Neural cell (in vitro differentiated cells): ENCODE results near the gene SRGAP3. TPM values are rescaled to one million over a fixed set of nuclear protein-coding genes. Genes with fewer than 3 reads are reported as not detected.

Source experiments
- H2AFZ ChIP-seq: fragments of 200-600, 300-800 bp; sonication (generic), shearing (Covaris generic); 2 replicates; pipeline ENCODE4 v1.6.0; 2014; ENCODE audit warnings: low read depth, mild to moderate bottlenecking, antibody characterized with exemption, low read length, moderate library complexity
- H3F3A ChIP-seq: fragments of 200-600 bp; shearing (Covaris generic); 2 replicates; pipeline ENCODE4 v1.6.1; 2016; ENCODE audit warnings: mild to moderate bottlenecking, moderate library complexity, mixed read lengths, antibody characterized with exemption, low read length; ENCODE audit not compliant: insufficient read depth, poor library complexity, severe bottlenecking
- H3K27ac ChIP-seq: fragments of 200-600, 300-800 bp; sonication (generic), shearing (Covaris generic); 2 replicates; pipeline ENCODE4 v1.5.1; 2014; ENCODE audit warnings: mild to moderate bottlenecking, low read length, moderate library complexity
- H3K27me3 ChIP-seq: fragments of 300-800, 200-600 bp; sonication (generic), shearing (Covaris generic); 2 replicates; pipeline ENCODE4 v1.6.0; 2014; ENCODE audit warnings: mild to moderate bottlenecking, low read depth, low read length, moderate library complexity; ENCODE audit not compliant: insufficient read depth
- H3K36me3 ChIP-seq: fragments of 300-800, 200-600 bp; sonication (generic), shearing (Covaris generic); 2 replicates; pipeline ENCODE4 v1.5.1; 2014; ENCODE audit warnings: mild to moderate bottlenecking, antibody characterized with exemption, low read length, moderate library complexity; ENCODE audit not compliant: insufficient read depth
- H3K4me2 ChIP-seq: fragments of 300-800, 200-600 bp; sonication (generic), shearing (Covaris generic); 2 replicates; pipeline ENCODE4 v1.6.0; 2014; ENCODE audit warnings: mild to moderate bottlenecking, low read length
- H3K4me3 ChIP-seq: fragments of 300-800, 200-600 bp; sonication (generic), shearing (Covaris generic); 2 replicates; pipeline ENCODE4 v1.5.1; 2014; ENCODE audit warnings: mild to moderate bottlenecking, low read length, moderate library complexity
- H3K79me2 ChIP-seq: fragments of 200-600 bp; shearing (Covaris generic); replicated peaks from 2 replicates; pipeline ENCODE4 v1.6.0; 2014; ENCODE audit warnings: mild to moderate bottlenecking, low read length, moderate library complexity; ENCODE audit not compliant: insufficient read depth
- H3K9ac ChIP-seq: fragments of 300-800, 200-600 bp; sonication (generic), shearing (Covaris generic); 2 replicates; pipeline ENCODE4 v1.6.1; 2016; ENCODE audit warnings: mild to moderate bottlenecking, low read length, mixed read lengths
- H3K9me2 ChIP-seq: fragments of 200-600 bp; shearing (Covaris generic); 2 replicates; pipeline ENCODE4 v1.6.1; 2016; ENCODE audit warnings: mild to moderate bottlenecking, low read length, mixed read lengths; ENCODE audit not compliant: insufficient read depth
- H3K9me3 ChIP-seq: fragments of 200-600, 300-800 bp; sonication (generic), shearing (Covaris generic); 2 replicates; pipeline ENCODE4 v1.6.1; 2016; ENCODE audit warnings: mild to moderate bottlenecking, mixed run types, low read length, moderate library complexity, mixed read lengths
- H4K20me1 ChIP-seq: fragments of 200-600 bp; shearing (Covaris generic); 2 replicates; pipeline ENCODE4 v1.6.1; 2016; ENCODE audit warnings: mild to moderate bottlenecking, mixed run types; ENCODE audit not compliant: insufficient read depth
- EP300 ChIP-seq: fragments of 450-650 bp; conservative IDR thresholded peaks from 2 replicates; pipeline ENCODE4 v1.6.1; 2014; ENCODE audit warnings: antibody characterized with exemption, mild to moderate bottlenecking, moderate library complexity; ENCODE audit not compliant: poor library complexity, severe bottlenecking
- EZH2 ChIP-seq: fragments of 200-600, 300-800 bp; shearing (Covaris generic), sonication (generic); IDR thresholded peaks from 2 replicates; pipeline ENCODE4 v1.6.1; 2014; ENCODE audit warnings: antibody characterized with exemption, low read length, borderline replicate concordance, mild to moderate bottlenecking; ENCODE audit not compliant: insufficient read depth, poor library complexity, severe bottlenecking
- MXI1 ChIP-seq: fragments of 450-650 bp; conservative IDR thresholded peaks from 2 replicates; pipeline ENCODE4 v1.6.1; 2014; ENCODE audit warnings: antibody characterized with exemption, mild to moderate bottlenecking; ENCODE audit not compliant: poor library complexity, severe bottlenecking
- POLR2AphosphoS5 ChIP-seq: IDR thresholded peaks from 2 replicates; pipeline ENCODE4 v1.6.1; 2012
- RAD21 ChIP-seq: fragments of 450-650 bp; conservative IDR thresholded peaks from 2 replicates; pipeline ENCODE4 v1.6.1; 2014; ENCODE audit warnings: antibody characterized with exemption, mild to moderate bottlenecking, moderate library complexity
- SMC3 ChIP-seq: fragments of 450-650 bp; conservative IDR thresholded peaks from 2 replicates; pipeline ENCODE4 v1.6.1; 2014; ENCODE audit warnings: antibody characterized with exemption, mild to moderate bottlenecking, moderate library complexity; ENCODE audit not compliant: poor library complexity
- TAF1 ChIP-seq: IDR thresholded peaks from 2 replicates; pipeline ENCODE4 v1.6.1; 2012; ENCODE audit warnings: low read depth
- polyA plus RNA-seq: library from polyadenylated mRNA; depleted of rRNA; stranded (reverse); fragments of >200 nt; gene quantifications from 2 replicates; pipeline ENCODE4 v1.2.3, GENCODE V29; 2014
- TF ChIP-seq, protein P1 (sequence below): fragments of 450-650 bp; IDR thresholded peaks from 2 replicates; pipeline ENCODE4 v1.5.1; 2014; ENCODE audit warnings: antibody characterized with exemption, mild to moderate bottlenecking, moderate library complexity; ENCODE audit not compliant: poor library complexity, severe bottlenecking
- TF ChIP-seq, protein P2 (sequence below): IDR thresholded peaks from 2 replicates; pipeline ENCODE4 v1.6.1; 2012; ENCODE audit warnings: borderline replicate concordance

The SRGAP3 gene
- polyA plus RNA-seq, 1 donor from 2014 or later: 31.5 TPM

DNA sequence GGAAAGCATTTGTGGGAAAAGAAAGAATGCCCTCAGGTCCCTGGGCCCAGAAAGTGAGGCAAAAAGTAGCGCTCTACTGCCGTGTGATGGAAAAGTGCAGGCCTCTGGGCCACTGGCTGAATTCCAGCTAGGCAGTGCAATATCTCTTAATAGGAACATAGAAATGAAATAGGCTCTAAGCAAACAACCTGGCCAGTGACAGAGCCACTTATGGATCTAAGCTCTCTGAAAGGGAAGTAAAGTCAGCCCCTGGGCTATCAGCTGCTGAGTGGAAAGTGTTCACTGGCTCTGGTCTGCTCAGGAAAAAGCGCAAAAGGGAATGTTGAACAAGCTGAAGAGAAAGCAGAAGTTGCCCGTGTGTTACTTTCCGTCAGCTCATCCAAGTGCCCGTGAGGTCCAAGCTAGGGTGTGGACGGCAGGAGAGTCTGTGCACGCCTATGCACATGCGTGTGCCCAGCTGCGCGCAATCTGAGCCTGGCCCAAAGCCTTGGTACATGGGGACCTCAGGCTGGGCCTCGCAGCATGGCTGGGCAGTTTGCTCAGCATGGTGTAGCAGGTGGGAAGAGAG, 212.2 kb downstream of the SRGAP3 start:
- TF ChIP-seq, protein P1, sequence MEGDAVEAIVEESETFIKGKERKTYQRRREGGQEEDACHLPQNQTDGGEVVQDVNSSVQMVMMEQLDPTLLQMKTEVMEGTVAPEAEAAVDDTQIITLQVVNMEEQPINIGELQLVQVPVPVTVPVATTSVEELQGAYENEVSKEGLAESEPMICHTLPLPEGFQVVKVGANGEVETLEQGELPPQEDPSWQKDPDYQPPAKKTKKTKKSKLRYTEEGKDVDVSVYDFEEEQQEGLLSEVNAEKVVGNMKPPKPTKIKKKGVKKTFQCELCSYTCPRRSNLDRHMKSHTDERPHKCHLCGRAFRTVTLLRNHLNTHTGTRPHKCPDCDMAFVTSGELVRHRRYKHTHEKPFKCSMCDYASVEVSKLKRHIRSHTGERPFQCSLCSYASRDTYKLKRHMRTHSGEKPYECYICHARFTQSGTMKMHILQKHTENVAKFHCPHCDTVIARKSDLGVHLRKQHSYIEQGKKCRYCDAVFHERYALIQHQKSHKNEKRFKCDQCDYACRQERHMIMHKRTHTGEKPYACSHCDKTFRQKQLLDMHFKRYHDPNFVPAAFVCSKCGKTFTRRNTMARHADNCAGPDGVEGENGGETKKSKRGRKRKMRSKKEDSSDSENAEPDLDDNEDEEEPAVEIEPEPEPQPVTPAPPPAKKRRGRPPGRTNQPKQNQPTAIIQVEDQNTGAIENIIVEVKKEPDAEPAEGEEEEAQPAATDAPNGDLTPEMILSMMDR: no peak
- TF ChIP-seq, protein P2, sequence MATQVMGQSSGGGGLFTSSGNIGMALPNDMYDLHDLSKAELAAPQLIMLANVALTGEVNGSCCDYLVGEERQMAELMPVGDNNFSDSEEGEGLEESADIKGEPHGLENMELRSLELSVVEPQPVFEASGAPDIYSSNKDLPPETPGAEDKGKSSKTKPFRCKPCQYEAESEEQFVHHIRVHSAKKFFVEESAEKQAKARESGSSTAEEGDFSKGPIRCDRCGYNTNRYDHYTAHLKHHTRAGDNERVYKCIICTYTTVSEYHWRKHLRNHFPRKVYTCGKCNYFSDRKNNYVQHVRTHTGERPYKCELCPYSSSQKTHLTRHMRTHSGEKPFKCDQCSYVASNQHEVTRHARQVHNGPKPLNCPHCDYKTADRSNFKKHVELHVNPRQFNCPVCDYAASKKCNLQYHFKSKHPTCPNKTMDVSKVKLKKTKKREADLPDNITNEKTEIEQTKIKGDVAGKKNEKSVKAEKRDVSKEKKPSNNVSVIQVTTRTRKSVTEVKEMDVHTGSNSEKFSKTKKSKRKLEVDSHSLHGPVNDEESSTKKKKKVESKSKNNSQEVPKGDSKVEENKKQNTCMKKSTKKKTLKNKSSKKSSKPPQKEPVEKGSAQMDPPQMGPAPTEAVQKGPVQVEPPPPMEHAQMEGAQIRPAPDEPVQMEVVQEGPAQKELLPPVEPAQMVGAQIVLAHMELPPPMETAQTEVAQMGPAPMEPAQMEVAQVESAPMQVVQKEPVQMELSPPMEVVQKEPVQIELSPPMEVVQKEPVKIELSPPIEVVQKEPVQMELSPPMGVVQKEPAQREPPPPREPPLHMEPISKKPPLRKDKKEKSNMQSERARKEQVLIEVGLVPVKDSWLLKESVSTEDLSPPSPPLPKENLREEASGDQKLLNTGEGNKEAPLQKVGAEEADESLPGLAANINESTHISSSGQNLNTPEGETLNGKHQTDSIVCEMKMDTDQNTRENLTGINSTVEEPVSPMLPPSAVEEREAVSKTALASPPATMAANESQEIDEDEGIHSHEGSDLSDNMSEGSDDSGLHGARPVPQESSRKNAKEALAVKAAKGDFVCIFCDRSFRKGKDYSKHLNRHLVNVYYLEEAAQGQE: no peak
- TF ChIP-seq EZH2: no peak
- no peak for TF ChIP-seq POLR2AphosphoS5
- TF ChIP-seq EP300: no peak
- TF ChIP-seq TAF1: no peak
- TF ChIP-seq MXI1: no peak
- no peak overlapping the region for H3K4me2 ChIP-seq
- peaks cover 2% of the 10 kb centered on the region for H3K36me3 ChIP-seq
- H3K4me3 ChIP-seq: no peak overlapping the region
- H2AFZ ChIP-seq: no peak overlapping the region
- H3K9me3 ChIP-seq: no peaks in the 10 kb centered on the region
- H3K27ac ChIP-seq: no peak overlapping the region
- H3K9me2 ChIP-seq: no peaks in the 10 kb centered on the region
- H4K20me1 ChIP-seq: no peaks in the 10 kb centered on the region
- no peaks in the 10 kb centered on the region for H3K27me3 ChIP-seq
- H3K9ac ChIP-seq: no peak overlapping the region
- no peaks in the 10 kb centered on the region for H3K79me2 ChIP-seq
- peaks cover 2% of the 10 kb centered on the region for H3F3A ChIP-seq

DNA sequence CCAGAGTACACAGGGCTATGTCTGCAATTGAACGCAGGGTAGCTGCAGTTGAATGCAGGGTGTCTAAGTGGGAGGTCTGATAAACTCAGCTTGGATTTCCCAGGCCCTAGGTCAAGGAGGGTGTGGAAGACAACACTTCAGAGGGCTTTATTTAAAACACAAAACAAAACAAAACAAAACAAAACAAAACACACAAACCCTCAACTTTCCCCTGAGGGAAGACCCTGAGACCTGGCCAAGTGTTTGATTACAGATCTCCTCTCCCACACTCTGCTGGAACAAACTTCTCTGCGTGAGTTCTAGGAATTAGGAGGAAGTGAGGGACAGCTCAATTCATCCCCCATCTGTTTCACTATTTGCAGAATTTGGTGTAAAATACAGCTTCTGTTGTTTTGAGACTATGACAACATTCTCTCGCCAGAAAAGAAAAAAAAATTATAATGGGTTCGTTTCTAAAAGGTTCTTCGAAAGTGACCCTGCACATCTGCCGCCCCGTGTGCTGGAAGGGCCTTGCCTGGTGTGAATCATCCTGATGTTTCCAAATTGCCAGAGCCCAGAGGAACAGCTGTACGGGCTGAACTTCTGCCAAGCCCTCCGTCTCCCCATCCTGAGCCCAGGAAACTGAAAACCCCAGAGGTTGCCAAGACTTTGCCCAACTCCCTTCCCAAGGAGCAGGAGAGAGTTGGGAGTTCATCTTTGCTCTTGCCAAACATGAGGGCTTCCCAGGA, 212.9 kb downstream of the SRGAP3 start:
- no peak for TF ChIP-seq SMC3
- no peak for TF ChIP-seq RAD21
- no peak for TF ChIP-seq TAF1
- TF ChIP-seq, protein P2: no peak
- no peak for TF ChIP-seq POLR2AphosphoS5
- no peak for TF ChIP-seq EZH2
- TF ChIP-seq, protein P1: no peak
- TF ChIP-seq EP300: no peak
- TF ChIP-seq MXI1: no peak
- Histone ChIP-seq H3K4me2 (no peak overlapping the region), H3K9me3 (no peaks in the 10 kb centered on the region), H3K27ac (no peak overlapping the region), H3K79me2 (no peaks in the 10 kb centered on the region), H3K9me2 (no peaks in the 10 kb centered on the region), H3K9ac (no peak overlapping the region), H4K20me1 (no peaks in the 10 kb centered on the region), H3K27me3 (no peaks in the 10 kb centered on the region), H2AFZ (no peak overlapping the region), H3K36me3 (no peaks in the 10 kb centered on the region), H3F3A (peaks cover 2% of the 10 kb centered on the region), H3K4me3 (no peak overlapping the region)
